HG03342 (cell line): ENCODE measurements around the gene MAPK8IP1.

ENCODE experiments used
- ATAC-seq: cut with Tn5 transposase; IDR thresholded peaks from one replicate; pipeline ENCODE4 v1.9.1; 2021; ENCODE audit warnings: mild to moderate bottlenecking, moderate library complexity; ENCODE audit not compliant: unreplicated experiment

Gene MAPK8IP1

DNA sequence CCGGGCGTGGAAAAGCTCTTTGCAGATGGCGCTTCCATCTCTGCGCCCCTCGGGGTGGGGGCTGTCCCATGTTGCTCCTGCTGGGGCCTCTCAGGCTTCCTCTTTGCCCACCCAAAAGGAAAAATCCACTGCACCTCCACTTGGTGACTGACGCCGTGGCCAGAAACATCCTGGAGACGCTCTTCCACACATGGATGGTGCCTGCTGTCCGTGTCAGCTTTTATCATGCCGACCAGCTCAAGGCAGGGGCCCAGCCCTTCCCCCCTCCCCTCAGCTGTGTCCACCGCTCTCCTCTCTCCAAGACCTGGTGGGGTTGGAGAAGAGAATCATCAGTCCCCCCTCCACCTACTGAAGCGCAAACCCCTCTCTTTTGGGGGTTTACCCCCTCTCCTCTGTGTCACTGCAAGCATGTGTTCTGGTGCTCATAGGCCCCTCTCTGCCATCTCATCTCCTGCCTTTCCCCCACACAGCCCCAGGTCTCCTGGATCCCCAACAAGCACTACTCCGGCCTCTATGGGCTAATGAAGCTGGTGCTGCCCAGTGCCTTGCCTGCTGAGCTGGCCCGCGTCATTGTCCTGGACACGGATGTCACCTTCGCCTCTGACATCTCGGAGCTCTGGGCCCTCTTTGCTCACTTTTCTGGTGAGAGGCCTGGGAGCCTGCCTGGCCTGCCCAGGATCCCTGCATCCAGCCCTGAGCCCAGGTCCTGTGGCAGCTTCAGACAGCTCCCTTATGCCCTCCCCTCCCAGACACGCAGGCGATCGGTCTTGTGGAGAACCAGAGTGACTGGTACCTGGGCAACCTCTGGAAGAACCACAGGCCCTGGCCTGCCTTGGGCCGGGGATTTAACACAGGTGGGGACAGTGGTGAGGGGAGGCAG, 38.8 kb downstream of the MAPK8IP1 start:
- ATAC-seq: no peak

DNA sequence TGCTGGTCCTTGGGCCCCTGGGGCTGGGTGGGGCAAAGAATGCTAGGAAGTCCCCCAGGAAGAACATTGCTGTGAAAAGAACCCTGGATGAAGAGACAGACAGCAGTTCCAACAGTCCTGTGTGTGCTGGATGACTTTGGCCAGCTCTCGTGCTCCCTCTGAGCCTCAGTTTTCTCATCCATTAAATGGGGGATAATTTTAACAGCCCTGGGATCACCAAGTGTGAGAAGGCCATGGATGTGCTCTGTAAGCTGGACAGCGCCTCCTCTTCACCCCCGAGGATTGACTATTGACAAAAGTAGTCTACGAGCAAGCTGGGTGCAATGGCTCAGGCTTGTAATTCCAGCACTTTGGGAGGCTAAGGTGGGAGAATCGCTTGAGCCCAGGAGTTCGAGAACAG, 39.5 kb downstream of the MAPK8IP1 start:
- no peak for ATAC-seq

DNA sequence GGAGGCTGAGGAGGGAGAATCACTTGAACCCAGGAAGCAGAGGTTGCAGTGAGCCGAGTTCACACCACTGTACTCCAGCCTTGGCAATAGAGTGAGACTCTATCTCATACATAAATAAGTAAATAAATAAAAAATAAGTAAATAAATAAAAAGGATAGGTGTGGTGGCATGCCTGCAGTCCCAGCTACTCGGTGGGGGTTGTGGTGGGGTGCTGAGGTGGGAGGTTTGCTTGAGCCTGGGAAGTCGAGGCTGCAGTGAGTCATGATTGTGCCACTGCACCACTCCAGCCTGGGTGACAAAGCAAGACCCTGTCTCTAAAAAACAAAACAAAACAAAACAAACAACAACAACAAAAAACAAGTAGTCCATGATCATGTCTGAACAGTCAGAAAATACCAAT, 40.1 kb downstream of the MAPK8IP1 start:
- no peak for ATAC-seq

DNA sequence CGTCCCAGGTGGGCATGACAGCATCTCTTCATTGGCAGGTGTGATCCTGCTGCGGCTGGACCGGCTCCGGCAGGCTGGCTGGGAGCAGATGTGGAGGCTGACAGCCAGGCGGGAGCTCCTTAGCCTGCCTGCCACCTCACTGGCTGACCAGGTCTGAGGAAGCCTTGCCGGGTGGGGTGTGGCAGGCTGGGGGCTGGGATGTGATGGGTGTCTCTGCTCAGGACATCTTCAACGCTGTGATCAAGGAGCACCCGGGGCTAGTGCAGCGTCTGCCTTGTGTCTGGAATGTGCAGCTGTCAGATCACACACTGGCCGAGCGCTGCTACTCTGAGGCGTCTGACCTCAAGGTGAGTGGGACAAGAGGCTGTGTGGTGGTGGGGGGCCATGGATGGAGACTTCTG, 40.5 kb downstream of the MAPK8IP1 start:
- no peak for ATAC-seq

DNA sequence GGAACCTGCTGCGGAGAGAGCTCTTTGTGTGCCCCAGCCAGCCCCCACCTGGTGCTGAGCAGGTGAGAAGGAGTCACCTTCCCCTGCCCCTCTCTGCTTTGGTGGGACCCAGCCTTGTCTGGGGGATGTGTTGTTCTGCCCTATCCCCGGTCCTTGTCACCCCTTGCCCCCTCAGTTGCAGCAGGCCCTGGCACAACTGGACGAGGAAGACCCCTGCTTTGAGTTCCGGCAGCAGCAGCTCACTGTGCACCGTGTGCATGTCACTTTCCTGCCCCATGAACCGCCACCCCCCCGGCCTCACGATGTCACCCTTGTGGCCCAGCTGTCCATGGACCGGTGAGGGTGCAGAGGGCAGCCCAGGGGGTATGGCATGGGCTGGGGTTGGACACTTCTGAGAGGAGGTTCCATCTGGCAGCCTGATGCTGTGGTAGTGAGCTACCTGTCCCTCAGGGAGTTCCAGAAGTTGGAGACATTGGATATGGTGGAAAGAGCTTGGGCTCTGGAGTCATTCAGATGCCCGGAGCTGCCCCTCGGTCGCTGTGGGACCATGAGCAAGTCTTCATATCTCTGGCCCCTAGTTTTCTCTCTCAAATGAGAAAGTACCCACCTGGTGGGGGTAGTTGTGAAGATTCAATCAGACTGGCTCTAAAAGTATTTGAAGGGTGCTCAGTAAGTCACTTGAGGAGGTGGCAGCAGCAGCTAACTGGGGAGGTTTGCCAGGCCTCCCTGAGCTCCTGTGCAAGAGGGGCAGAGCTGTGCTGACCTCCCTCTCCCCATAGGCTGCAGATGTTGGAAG, 41.3 kb downstream of the MAPK8IP1 start:
- ATAC-seq: no peak

DNA sequence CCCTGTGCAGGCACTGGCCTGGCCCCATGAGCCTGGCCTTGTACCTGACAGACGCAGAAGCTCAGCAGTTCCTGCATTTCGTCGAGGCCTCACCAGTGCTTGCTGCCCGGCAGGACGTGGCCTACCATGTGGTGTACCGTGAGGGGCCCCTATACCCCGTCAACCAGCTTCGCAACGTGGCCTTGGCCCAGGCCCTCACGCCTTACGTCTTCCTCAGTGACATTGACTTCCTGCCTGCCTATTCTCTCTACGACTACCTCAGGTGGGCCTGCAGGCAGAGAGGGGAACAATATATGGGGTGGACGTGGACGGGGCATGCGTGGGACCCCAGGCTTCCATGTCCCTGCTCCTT, 41.9 kb downstream of the MAPK8IP1 start:
- ATAC-seq: no peak

DNA sequence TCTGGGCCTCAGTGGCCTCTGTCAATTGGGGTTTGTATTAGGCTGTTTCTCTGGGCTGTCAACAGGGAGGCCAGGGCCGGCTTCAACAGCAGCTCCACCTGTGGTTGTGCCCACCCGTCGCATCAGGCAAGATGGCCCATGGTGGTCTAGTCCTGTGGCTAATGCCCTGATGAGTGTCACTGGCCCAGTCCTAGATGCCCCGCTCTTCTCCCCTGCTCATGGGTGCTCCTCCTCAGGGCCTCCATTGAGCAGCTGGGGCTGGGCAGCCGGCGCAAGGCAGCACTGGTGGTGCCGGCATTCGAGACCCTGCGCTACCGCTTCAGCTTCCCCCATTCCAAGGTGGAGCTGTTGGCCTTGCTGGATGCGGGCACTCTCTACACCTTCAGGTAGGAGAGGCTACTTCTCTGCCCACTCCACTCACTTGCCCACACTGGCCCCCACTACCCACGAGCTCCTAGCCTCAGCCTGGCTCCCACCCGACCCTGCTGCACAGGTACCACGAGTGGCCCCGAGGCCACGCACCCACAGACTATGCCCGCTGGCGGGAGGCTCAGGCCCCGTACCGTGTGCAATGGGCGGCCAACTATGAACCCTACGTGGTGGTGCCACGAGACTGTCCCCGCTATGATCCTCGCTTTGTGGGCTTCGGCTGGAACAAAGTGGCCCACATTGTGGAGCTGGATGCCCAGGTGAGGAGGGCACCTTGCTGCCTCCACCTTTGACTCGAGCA, 42.4 kb downstream of the MAPK8IP1 start:
- ATAC-seq: no peak

DNA sequence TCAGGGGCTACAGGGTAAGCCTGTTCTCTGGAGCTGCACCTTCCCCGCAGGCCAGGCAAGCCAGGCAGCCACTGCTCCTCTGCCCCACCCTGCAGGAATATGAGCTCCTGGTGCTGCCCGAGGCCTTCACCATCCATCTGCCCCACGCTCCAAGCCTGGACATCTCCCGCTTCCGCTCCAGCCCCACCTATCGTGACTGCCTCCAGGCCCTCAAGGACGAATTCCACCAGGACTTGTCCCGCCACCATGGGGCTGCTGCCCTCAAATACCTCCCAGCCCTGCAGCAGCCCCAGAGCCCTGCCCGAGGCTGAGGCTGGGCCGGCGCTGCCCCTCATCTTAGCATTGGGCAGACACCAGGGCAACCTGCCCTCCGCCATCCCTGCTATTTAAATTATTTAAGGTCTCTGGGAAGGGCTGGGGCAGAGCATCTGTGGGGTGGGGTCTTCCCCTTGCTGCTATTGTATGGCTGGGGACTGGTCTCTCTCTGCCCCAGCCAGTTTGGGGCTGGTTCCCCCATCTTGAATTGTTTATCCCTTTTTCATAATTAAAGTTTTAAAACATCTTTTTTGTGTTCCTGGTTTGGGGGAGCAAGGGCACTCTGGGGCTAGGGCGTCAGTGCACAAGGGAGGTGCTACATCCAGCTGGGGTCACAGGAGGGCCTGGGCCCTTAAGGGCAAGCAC, 43.2 kb downstream of the MAPK8IP1 start:
- no peak for ATAC-seq

DNA sequence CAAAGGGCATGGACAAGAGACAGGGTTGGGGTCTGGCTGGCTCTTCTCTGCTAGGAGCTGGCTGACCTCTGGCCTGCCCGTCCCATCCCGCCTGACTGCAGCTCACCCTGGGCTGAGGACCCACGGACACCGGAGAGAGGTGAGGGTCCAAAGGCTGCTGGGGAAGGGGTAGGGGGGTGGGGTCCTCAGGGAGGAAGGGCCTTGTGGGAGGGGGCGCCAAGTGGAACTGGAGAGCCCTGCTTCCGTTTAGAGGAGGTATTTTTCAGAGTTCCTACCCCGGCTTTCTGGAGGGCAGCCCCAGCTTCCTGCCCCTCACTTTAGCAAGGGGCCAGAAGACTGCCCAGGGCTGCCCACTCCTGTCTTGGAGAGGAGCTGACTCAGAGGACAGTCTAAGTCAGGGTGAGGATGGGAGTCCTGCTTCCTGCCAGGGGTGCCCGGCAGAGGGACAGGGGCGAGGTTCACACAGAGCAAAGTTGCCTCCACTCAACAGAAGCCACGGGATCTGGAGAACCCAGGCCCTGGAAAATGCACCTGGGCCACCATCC, 44.1 kb downstream of the MAPK8IP1 start:
- ATAC-seq: peak; percentile 2

DNA sequence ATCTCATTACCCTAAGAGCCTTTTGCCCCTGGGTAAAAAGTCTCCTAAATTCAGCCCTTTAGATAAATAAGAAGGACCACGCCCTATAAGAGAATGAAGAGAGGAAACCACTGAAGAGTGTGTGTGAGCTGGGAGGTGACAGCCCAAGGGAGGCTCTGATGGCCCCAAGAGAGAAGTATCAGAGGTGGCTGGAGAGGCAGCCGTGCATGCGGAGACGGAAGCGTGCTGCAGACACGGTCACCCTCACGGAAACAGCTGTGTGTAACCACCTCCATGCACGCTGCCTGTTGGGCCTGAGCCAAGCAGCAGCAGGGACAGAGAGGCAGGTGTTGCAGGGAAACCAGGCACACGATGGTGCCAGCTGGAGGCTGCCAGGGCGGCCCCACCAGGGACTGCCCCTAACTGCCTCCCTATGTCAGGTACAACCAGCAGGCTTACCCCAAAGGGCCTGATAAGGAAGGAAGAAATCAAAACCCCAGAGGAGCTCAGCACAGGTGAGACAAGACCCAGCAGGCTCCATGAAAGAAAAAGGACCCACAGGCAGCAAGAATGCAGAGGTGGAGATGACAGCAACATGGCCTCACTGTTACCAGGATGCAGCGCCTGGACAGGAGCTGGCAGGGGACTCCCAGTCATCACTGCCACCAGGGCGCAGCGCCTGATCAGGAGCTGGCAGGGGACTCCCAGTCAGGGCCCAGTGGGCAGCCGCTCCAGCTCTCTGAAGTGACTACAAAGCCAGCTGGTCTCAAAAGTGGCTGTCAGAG, 44.8 kb downstream of the MAPK8IP1 start:
- peak; percentile 92 for ATAC-seq

DNA sequence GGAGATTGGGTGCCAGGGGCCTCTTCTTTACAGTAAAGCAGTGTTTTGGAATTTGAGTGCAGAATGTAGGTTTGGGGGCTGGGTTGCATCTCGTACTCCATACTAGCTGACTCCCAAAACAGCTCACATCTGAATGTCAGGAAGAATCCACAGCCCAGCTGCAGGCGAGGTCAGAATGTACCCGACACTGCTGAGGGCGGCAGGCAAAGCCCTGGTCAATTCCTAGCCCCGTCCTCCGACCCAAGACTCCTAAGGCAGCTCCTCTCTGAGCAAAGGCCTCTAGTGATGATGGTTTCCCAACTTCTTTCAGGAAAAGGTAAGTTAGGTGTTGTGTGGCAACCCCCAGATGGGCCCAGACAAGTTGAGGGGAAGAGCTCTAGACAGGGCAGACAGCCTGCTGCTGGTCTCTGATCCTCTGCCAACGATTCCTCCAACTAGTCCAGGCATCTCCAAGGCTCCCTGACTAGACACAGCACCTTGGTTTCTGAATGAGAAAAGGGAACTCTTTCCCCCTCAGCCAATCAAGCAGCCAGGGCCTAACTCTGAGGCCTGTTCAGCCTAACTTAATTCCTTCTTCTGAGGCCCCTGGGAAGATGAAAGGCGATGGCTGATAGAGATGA, 45.6 kb downstream of the MAPK8IP1 start:
- ATAC-seq: no peak

DNA sequence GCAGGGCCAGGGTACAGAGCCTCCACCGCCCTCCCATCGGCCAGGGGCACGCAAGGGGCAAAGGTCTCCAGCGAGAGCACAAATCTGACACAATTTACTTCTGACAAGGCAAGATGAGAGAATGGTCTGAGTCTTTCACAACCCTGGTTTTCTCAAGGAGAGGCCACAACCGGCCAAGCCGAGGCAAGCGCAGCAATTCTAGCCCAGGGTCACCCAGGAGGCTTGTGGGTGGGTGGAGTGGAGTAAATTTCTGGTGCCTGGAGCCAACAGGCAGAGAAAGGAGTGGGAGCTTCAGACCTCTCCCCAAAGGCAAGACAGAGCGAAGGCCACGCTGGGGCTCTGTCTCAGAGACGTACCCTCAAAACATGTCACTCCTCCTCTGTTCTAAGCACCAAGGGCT, 46.3 kb downstream of the MAPK8IP1 start:
- ATAC-seq: no peak

DNA sequence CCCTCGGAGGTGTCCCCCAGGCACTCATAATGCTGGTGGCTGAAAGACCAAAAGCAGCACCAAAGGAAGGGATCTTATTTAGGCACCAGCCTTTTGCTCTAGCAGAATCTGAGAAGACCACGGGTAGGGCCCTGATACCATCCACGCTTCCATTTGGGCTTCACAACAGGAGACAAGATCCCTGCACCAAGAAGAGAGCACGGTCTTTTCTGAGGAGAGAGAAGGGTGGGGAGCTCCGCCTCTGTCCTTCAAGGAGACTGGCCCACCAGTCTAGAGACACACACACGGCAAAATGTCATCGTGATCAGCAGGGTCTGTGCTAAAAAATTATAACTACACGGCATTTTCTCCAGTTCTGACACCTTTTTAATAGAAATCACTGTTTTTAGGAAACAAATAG, 46.8 kb downstream of the MAPK8IP1 start:
- ATAC-seq: no peak

DNA sequence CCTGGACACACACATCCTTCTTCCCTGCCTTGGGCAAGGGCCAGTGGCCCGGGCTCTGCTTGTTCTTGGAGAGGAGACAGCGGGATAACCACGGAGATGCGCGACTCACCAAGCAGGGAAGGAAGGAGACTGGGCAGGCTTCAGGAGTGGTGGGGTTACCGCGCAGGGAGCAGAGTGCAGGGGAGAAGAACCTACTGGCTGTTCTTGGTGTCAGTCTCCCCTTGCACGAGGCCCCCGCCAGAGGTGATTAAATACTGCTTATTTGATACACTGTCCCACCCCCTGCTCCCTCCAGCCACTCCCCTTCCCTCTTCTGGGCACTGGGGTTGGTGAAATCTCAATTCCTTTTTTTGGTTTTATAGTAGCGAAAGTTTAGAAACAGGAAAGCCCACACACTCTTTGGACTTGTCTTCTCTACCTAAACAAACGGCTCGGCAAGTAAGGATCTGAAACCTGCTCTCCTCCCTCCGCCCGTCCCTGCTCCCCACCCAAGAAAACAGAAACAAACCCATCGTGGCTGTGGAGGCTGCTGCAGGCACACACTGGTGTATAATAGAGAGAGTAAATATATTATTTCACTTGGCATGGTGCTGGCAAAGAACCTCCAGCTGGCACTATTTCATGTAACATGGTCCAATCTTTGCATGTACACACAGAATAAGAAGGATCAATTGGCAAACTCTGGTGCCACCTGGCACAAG, 47.8 kb downstream of the MAPK8IP1 start:
- no peak for ATAC-seq

DNA sequence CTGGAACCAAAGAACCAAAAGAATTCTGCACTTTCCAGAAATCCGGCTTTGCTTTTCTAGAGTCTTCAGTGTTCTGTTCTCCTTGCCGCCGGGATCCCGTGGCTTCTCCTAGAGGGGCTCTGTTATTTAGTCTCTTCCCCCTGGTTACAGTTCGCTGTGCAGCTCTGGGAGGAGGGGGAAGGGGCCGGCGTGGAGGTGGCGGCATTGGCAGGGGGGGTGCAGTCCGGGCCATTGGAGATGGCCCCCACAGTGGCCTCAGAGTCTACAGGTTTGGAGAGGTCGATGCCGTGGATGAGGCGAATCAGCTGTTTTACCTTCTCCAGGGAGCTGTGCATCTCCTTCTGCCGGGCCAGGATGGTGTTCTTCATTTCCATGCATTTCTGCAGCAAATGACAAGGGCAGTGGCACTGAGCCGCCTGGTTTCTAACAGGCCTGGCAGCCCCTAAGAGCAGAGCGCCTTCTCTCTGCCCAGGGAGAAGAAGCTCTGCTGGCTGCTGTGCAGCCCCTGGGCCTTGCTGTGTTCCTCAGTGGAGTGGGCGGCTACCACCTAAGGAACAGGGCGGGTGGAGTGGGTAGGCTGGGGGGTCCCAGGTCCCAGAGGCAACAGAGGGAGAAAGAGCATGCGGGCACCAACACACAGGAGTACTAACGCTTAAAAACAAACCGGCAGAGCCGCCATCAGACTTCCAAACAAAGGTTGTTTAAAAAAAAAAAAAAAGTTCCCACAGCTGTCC, 48.6 kb downstream of the MAPK8IP1 start:
- no peak for ATAC-seq

DNA sequence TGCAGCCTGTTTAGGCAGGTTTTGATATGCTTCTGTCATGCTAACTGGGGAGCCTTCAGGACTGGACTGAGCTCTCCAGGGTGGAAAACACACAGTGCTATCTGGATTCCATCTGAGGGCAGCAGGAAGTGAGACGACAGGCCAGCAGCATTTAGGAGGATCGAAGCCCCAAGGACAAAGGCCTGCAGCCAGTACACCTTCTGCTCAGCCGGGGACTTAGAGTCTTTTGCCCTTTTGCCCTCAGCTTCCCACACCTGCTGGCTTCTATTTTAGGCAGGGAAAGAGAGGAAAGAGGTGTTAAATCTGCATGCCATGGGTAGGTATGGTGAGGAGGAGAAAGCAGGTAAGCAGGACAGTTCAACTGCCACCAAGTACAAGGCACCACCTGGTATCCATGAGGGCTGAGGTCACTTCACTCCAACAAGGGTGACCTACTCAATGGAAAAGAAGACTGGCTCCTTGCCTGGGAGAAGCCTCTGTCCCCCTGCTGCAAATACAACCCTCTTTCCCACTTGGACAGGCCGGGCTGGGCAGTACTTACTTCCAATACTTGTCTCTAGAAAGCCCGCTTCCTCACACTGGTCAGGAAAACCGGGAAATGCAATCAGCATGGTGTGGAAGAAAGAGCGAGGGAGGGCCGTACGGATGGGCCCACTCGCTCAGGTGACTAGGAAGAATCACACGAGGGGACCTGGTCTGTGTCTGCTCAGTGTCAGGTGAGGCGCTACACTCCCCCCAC, 49.3 kb downstream of the MAPK8IP1 start:
- ATAC-seq: no peak

DNA sequence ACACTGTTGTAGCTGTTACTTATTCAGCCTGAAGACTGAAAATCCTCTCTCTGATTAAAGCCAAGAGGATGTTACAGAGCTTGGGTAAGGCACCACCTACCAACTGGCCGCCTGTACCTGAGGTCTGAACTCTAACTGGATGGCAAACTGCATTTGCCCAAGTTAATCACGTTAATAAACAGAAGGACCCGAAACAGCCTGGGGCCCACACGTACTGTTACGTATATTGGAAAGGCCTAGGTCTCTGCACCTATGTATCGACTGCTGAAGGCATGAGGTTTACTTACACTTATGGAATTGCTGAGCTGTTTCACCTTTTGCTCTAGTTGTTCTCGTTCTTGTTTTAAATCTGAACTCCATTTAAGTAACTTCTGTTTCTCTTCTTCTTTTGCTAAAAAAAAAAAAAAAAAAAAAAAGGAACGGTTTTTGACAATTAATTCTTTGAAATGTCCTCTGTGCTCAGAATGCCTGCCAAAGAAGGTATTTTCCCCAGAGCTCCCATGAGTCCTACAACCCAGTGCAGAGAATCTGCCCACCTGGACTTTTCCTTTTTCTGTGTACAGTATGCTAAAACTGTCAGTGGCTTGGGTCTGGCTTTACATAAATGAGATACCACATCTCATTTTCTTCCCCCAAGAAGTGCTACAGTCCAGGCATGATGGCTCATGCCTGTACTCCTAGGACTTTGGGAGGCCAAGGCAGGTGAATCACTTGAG, 50.1 kb downstream of the MAPK8IP1 start:
- ATAC-seq: no peak
